Naive thymus-derived CD4-positive, alpha-beta T cell (primary cell): Measurements from ENCODE around the gene SLC2A13. TPM values are rescaled to one million over a fixed set of nuclear protein-coding genes. Genes with fewer than 3 reads are reported as not detected.
"Not testable (repeated sequence)": the region's sequence is repeated elsewhere in the genome, so short reads cannot be mapped to it uniquely, and the experiment has no call there.

Experiments
- ATAC-seq: fragments of 150-1000 bp; cut with Tn5 transposase; 2 replicates; pipeline ENCODE4 v1.10.0; 2021; ENCODE audit warnings: mild to moderate bottlenecking, moderate library complexity
- CTCF ChIA-PET: fragments of 350-600 bp; sonication (Branson Sonifier 250); formaldehyde crosslinking; loops from one replicate; lab custom pipeline; 2021; ENCODE audit warnings: antibody characterized with exemption; lab: Charles Lee
- POLR2A ChIA-PET: fragments of 350-600 bp; sonication (Branson Sonifier 250); formaldehyde crosslinking; loops from one replicate; lab custom pipeline; 2021; ENCODE audit warnings: antibody characterized with exemption, inconsistent platforms; lab: Charles Lee
- DNase-seq, 9 donors: peaks; one replicate each; pipeline versions ENCODE4 v3.0.0 to v3.0.0-alpha.2; 2020 to 2022; ENCODE audit warnings: mixed read lengths in 1 of 9
- H3K27ac ChIP-seq: one replicate; pipeline ENCODE4 v1.7.0; 2013; ENCODE audit warnings: mild to moderate bottlenecking, low read depth, low read length, moderate library complexity
- H3K27me3 ChIP-seq, 2 donors: one replicate each; pipeline ENCODE4 v1.7.0; 2013; ENCODE audit warnings: low read length in 2 of 2, mild to moderate bottlenecking in 2 of 2, moderate library complexity in 2 of 2; ENCODE audit not compliant: control insufficient read depth in 2 of 2, insufficient read depth in 2 of 2
- H3K36me3 ChIP-seq, 3 experiments: 1 replicate in 2 of 3; 2 replicates in 1 of 3; pipeline ENCODE4 v1.7.0; 2013; ENCODE audit warnings: low read length in 3 of 3, mild to moderate bottlenecking in 3 of 3, moderate library complexity in 1 of 3; ENCODE audit not compliant: insufficient read depth in 3 of 3, control insufficient read depth in 2 of 3
- H3K4me1 ChIP-seq, 2 donors: one replicate each; pipeline ENCODE4 v1.7.0; 2013; ENCODE audit warnings: low read length in 2 of 2, mild to moderate bottlenecking in 2 of 2, moderate library complexity in 1 of 2; ENCODE audit not compliant: control insufficient read depth in 2 of 2, insufficient read depth in 2 of 2
- H3K4me3 ChIP-seq: 2 replicates; pipeline ENCODE4 v1.7.0; 2013; ENCODE audit warnings: mild to moderate bottlenecking, low read length
- H3K9me3 ChIP-seq, 3 experiments: 1 replicate in 2 of 3; 2 replicates in 1 of 3; pipeline ENCODE4 v1.7.0; 2013; ENCODE audit warnings: low read length in 3 of 3; ENCODE audit not compliant: control insufficient read depth in 2 of 3
- H3K27ac Mint-ChIP-seq, 9 donors: one replicate each; pipeline ENCODE4 v1.8.0; 2020 to 2022; ENCODE audit warnings: mixed read lengths in 9 of 9, mild to moderate bottlenecking in 8 of 9, moderate library complexity in 5 of 9, inconsistent platforms in 2 of 9
- H3K27me3 Mint-ChIP-seq, 5 donors: one replicate each; pipeline ENCODE4 v1.8.0; 2021 to 2022; ENCODE audit warnings: mixed read lengths in 5 of 5, mild to moderate bottlenecking in 1 of 5
- H3K36me3 Mint-ChIP-seq, 5 donors: one replicate each; pipeline ENCODE4 v1.8.0; 2020 to 2022; ENCODE audit warnings: mixed read lengths in 5 of 5, mild to moderate bottlenecking in 3 of 5, inconsistent platforms in 1 of 5
- H3K4me1 Mint-ChIP-seq, 7 donors: one replicate each; pipeline ENCODE4 v1.8.0; 2020 to 2022; ENCODE audit warnings: mixed read lengths in 7 of 7, mild to moderate bottlenecking in 3 of 7, inconsistent platforms in 1 of 7
- H3K4me3 Mint-ChIP-seq, 10 donors: one replicate each; pipeline ENCODE4 v1.8.0; 2020 to 2022; ENCODE audit warnings: mild to moderate bottlenecking in 10 of 10, mixed read lengths in 10 of 10, moderate library complexity in 6 of 10, inconsistent platforms in 2 of 10
- H3K9me3 Mint-ChIP-seq, 11 donors: one replicate each; pipeline ENCODE4 v1.8.0; 2020 to 2022; ENCODE audit warnings: mixed read lengths in 11 of 11, mild to moderate bottlenecking in 4 of 11, inconsistent platforms in 1 of 11, moderate library complexity in 1 of 11
- intact Hi-C, 2 donors: fragments of 100-400 bp; cut with micrococcal nuclease; formaldehyde crosslinking; loops; one replicate each; pipeline ENCODE4 v1.15.1; 2023
- polyA plus RNA-seq, 2 donors: library from polyadenylated mRNA; unstranded; fragments of 300-500 nt; fragmentation: Illumina TruSeq; gene quantifications; one replicate each; pipeline ENCODE4 v1.2.3, GENCODE V29; 2021
- total RNA-seq, 6 experiments: library from RNA in 5 of 6; stranded (reverse) in 5 of 6; gene quantifications; 1 replicate in 5 of 6; 2 replicates in 1 of 6; pipeline ENCODE4 v1.2.3 and lab custom pipeline; 2021 to 2026

SLC2A13 gene
- total and polyA plus RNA-seq, 7 experiments from 2014 or later: 1.2 to 5.8 (median 4.4) TPM

GRCh38 chr12:39803151-39803550, 302.7 kb downstream of the SLC2A13 start:
- Mint-ChIP-seq H3K36me3 (peaks cover 0 to 8% (median 0%) of the 10 kb centered on the region in 5 donors), H3K4me1 (no peaks in the 10 kb centered on the region), H3K27ac (no peak overlapping the region), H3K4me3 (no peak overlapping the region), H3K27me3 (no peaks in the 10 kb centered on the region), H3K9me3 (no peaks in the 10 kb centered on the region)
- no peaks in the 10 kb centered on the region for H3K4me1 ChIP-seq
- no peaks in the 10 kb centered on the region for H3K27me3 ChIP-seq
- DNase-seq: no peak
- ATAC-seq: no peak
- no peaks in the 10 kb centered on the region for H3K9me3 ChIP-seq
- H3K36me3 ChIP-seq: no peaks in the 10 kb centered on the region
- intact Hi-C loops: no loop called here
- POLR2A ChIA-PET: no interaction called here
- CTCF ChIA-PET: no interaction called here
- H3K4me3 ChIP-seq: no peak overlapping the region
- H3K27ac ChIP-seq: no peak overlapping the region

- Mint-ChIP-seq H3K9me3 (no peaks in the 10 kb centered on the region), H3K27me3 (no peaks in the 10 kb centered on the region), H3K27ac (no peak overlapping the region), H3K4me3 (no peak overlapping the region), H3K36me3 (peaks cover 0 to 8% (median 0%) of the 10 kb centered on the region in 5 donors), H3K4me1 (no peaks in the 10 kb centered on the region)
- Histone ChIP-seq H3K4me3 (no peak overlapping the region), H3K4me1 (no peaks in the 10 kb centered on the region), H3K9me3 (no peaks in the 10 kb centered on the region), H3K27me3 (no peaks in the 10 kb centered on the region), H3K36me3 (no peaks in the 10 kb centered on the region), H3K27ac (no peak overlapping the region)
- POLR2A ChIA-PET: no interaction called here
- ATAC-seq (no peak), DNase-seq (no peak)
- CTCF ChIA-PET: no interaction called here
- intact Hi-C loops: no loop called here
Observed at GRCh38 chr12:39798977-39799376, 306.9 kb downstream of the SLC2A13 start.

- POLR2A ChIA-PET: no interaction called here
- H3K9me3 ChIP-seq: no peaks in the 10 kb centered on the region
- H3K9me3 Mint-ChIP-seq: no peaks in the 10 kb centered on the region
- no peak overlapping the region for H3K27ac Mint-ChIP-seq
- H3K4me1 ChIP-seq: no peaks in the 10 kb centered on the region
- H3K4me3 Mint-ChIP-seq: no peak overlapping the region
- intact Hi-C loops: no loop called here
- no peak overlapping the region for H3K4me3 ChIP-seq
- no peak overlapping the region for H3K27ac ChIP-seq
- ATAC-seq (no peak), DNase-seq (no peak)
- peaks cover 0 to 8% (median 0%) of the 10 kb centered on the region in 5 donors for H3K36me3 Mint-ChIP-seq
- no peaks in the 10 kb centered on the region for H3K36me3 ChIP-seq
- no peaks in the 10 kb centered on the region for H3K4me1 Mint-ChIP-seq
- no peaks in the 10 kb centered on the region for H3K27me3 Mint-ChIP-seq
- CTCF ChIA-PET: no interaction called here
- no peaks in the 10 kb centered on the region for H3K27me3 ChIP-seq
Observed at GRCh38 chr12:39798429-39798828, 307.5 kb downstream of the SLC2A13 start.

- Histone ChIP-seq H3K27ac (no peak overlapping the region), H3K9me3 (no peaks in the 10 kb centered on the region), H3K27me3 (no peaks in the 10 kb centered on the region), H3K4me3 (no peak overlapping the region), H3K4me1 (no peaks in the 10 kb centered on the region), H3K36me3 (no peaks in the 10 kb centered on the region)
- Mint-ChIP-seq H3K4me1 (no peaks in the 10 kb centered on the region), H3K36me3 (peaks cover 0 to 8% (median 0%) of the 10 kb centered on the region in 5 donors), H3K9me3 (no peaks in the 10 kb centered on the region), H3K4me3 (no peak overlapping the region), H3K27ac (no peak overlapping the region), H3K27me3 (no peaks in the 10 kb centered on the region)
- ChIA-PET POLR2A (no interaction called here), CTCF (interaction anchor here (0.6 kb wide), 1 partner anchor 552 kb away, joined by 4 read pairs; no protein-coding TSS in a partner anchor)
- DNase-seq: no peak
- no peak for ATAC-seq
- intact Hi-C loops: no loop called here
Observed at GRCh38 chr12:39795481-39795880, 310.4 kb downstream of the SLC2A13 start.

- Mint-ChIP-seq H3K27me3 (no peaks in the 10 kb centered on the region), H3K9me3 (no peaks in the 10 kb centered on the region), H3K4me3 (no peak overlapping the region), H3K4me1 (no peaks in the 10 kb centered on the region), H3K36me3 (no peaks in the 10 kb centered on the region), H3K27ac (no peak overlapping the region)
- no peaks in the 10 kb centered on the region for H3K9me3 ChIP-seq
- no peak for ATAC-seq
- H3K27me3 ChIP-seq: no peaks in the 10 kb centered on the region
- no peak overlapping the region for H3K4me3 ChIP-seq
- intact Hi-C loops: no loop called here
- no peak for DNase-seq
- H3K27ac ChIP-seq: no peak overlapping the region
- no peaks in the 10 kb centered on the region for H3K4me1 ChIP-seq
- POLR2A ChIA-PET: no interaction called here
- CTCF ChIA-PET: no interaction called here
- H3K36me3 ChIP-seq: no peaks in the 10 kb centered on the region
Observed at GRCh38 chr12:39792938-39793337, 312.9 kb downstream of the SLC2A13 start.

GRCh38 chr12:39788239-39788638, 317.6 kb downstream of the SLC2A13 start:
- ChIA-PET POLR2A (no interaction called here), CTCF (no interaction called here)
- Mint-ChIP-seq H3K27ac (no peak overlapping the region), H3K36me3 (no peaks in the 10 kb centered on the region), H3K27me3 (no peaks in the 10 kb centered on the region), H3K4me3 (no peak overlapping the region), H3K9me3 (peaks cover 0 to 2% (median 0%) of the 10 kb centered on the region in 11 donors), H3K4me1 (no peaks in the 10 kb centered on the region)
- H3K27ac ChIP-seq: no peak overlapping the region
- intact Hi-C loops: no loop called here
- no peak overlapping the region for H3K4me3 ChIP-seq
- H3K36me3 ChIP-seq: no peaks in the 10 kb centered on the region
- no peaks in the 10 kb centered on the region for H3K9me3 ChIP-seq
- H3K27me3 ChIP-seq: no peaks in the 10 kb centered on the region
- DNase-seq (no peak), ATAC-seq (no peak)
- H3K4me1 ChIP-seq: no peaks in the 10 kb centered on the region

- H3K4me3 ChIP-seq, H3K9me3 Mint-ChIP-seq, H3K27ac ChIP-seq, H3K4me3 Mint-ChIP-seq, intact Hi-C loops, H3K36me3 Mint-ChIP-seq, ATAC-seq, H3K27me3 Mint-ChIP-seq, DNase-seq, H3K36me3 ChIP-seq, H3K27ac Mint-ChIP-seq, H3K27me3 ChIP-seq, H3K4me1 Mint-ChIP-seq, H3K4me1 ChIP-seq, POLR2A ChIA-PET, H3K9me3 ChIP-seq, CTCF ChIA-PET: not testable (repeated sequence)
Observed at GRCh38 chr12:39785814-39786213, 320.1 kb downstream of the SLC2A13 start.
